ENCODE measurements around the gene MFAP2. TPM values are rescaled to one million over a fixed set of nuclear protein-coding genes. Genes with fewer than 3 reads are reported as not detected.

MFAP2 gene
- total RNA-seq, 2 donors from 2014 or later, result not detected

- ATAC-seq (no peak), DNase-seq (no peak)
- H3K36me3 Mint-ChIP-seq (ENCODE audit: low read depth), result peaks cover 12% of the 10 kb centered on the region
- H3K9me3 ChIP-seq (ENCODE audit: control insufficient read depth, low read length, poor library complexity, severe bottlenecking), result no peaks in the 10 kb centered on the region
- H3K27me3 Mint-ChIP-seq, result no peaks in the 10 kb centered on the region
- H3K4me1 Mint-ChIP-seq, result no peaks in the 10 kb centered on the region
- H3K4me3 Mint-ChIP-seq, result no peak overlapping the region
- no peak overlapping the region for H3K27ac Mint-ChIP-seq
These were observed 21.5 kb upstream of the MFAP2 start for GRCh38 chr1:17001760-17002523.

GRCh38 chr1:16999863-17000262 lies 19.4 kb upstream of the MFAP2 start:
- Mint-ChIP-seq H3K27ac (no peak overlapping the region), H3K4me1 (no peaks in the 10 kb centered on the region), H3K4me3 (no peak overlapping the region), H3K36me3 (ENCODE audit: low read depth) (peaks cover 14% of the 10 kb centered on the region), H3K27me3 (no peaks in the 10 kb centered on the region)
- ATAC-seq, result no peak
- DNase-seq, result no peak
- no peaks in the 10 kb centered on the region for H3K9me3 ChIP-seq (ENCODE audit: control insufficient read depth, low read length, poor library complexity, severe bottlenecking)

GRCh38 chr1:16998589-16998988 lies 18.2 kb upstream of the MFAP2 start:
- peak overlapping the region; percentile 31 for H3K4me3 Mint-ChIP-seq
- DNase-seq (no peak), ATAC-seq (no peak)
- no peaks in the 10 kb centered on the region for H3K9me3 ChIP-seq (ENCODE audit: control insufficient read depth, low read length, poor library complexity, severe bottlenecking)
- H3K27ac Mint-ChIP-seq, result no peak overlapping the region
- H3K27me3 Mint-ChIP-seq, result no peaks in the 10 kb centered on the region
- no peaks in the 10 kb centered on the region for H3K4me1 Mint-ChIP-seq
- peaks cover 10% of the 10 kb centered on the region for H3K36me3 Mint-ChIP-seq (ENCODE audit: low read depth)

GRCh38 chr1:16996845-16997244 lies 16.4 kb upstream of the MFAP2 start:
- DNase-seq, result no peak
- H3K27me3 Mint-ChIP-seq, result no peaks in the 10 kb centered on the region
- H3K36me3 Mint-ChIP-seq (ENCODE audit: low read depth), result peaks cover 8% of the 10 kb centered on the region
- H3K9me3 ChIP-seq (ENCODE audit: control insufficient read depth, low read length, poor library complexity, severe bottlenecking), result no peaks in the 10 kb centered on the region
- no peaks in the 10 kb centered on the region for H3K4me1 Mint-ChIP-seq
- no peak for ATAC-seq
- no peak overlapping the region for H3K4me3 Mint-ChIP-seq
- H3K27ac Mint-ChIP-seq, result no peak overlapping the region

- H3K4me3 Mint-ChIP-seq, result no peak overlapping the region
- DNase-seq (no peak), ATAC-seq (no peak)
- no peaks in the 10 kb centered on the region for H3K9me3 ChIP-seq (ENCODE audit: control insufficient read depth, low read length, poor library complexity, severe bottlenecking)
- no peaks in the 10 kb centered on the region for H3K4me1 Mint-ChIP-seq
- no peaks in the 10 kb centered on the region for H3K27me3 Mint-ChIP-seq
- peaks cover 5% of the 10 kb centered on the region for H3K36me3 Mint-ChIP-seq (ENCODE audit: low read depth)
- H3K27ac Mint-ChIP-seq, result no peak overlapping the region
These were observed 13.2 kb upstream of the MFAP2 start for GRCh38 chr1:16993521-16994038.

- H3K27ac Mint-ChIP-seq, result no peak overlapping the region
- DNase-seq (no peak), ATAC-seq (no peak)
- no peak overlapping the region for H3K4me3 Mint-ChIP-seq
- no peaks in the 10 kb centered on the region for H3K4me1 Mint-ChIP-seq
- no peaks in the 10 kb centered on the region for H3K27me3 Mint-ChIP-seq
- peaks cover 2% of the 10 kb centered on the region for H3K36me3 Mint-ChIP-seq (ENCODE audit: low read depth)
- H3K9me3 ChIP-seq (ENCODE audit: control insufficient read depth, low read length, poor library complexity, severe bottlenecking), result no peaks in the 10 kb centered on the region
These were observed 12.3 kb upstream of the MFAP2 start for GRCh38 chr1:16992675-16993074.

GRCh38 chr1:16992102-16992501 lies 11.7 kb upstream of the MFAP2 start:
- no peaks in the 10 kb centered on the region for H3K4me1 Mint-ChIP-seq
- H3K27me3 Mint-ChIP-seq, result no peaks in the 10 kb centered on the region
- ATAC-seq, result no peak
- H3K36me3 Mint-ChIP-seq (ENCODE audit: low read depth), result peaks cover 2% of the 10 kb centered on the region
- no peak overlapping the region for H3K4me3 Mint-ChIP-seq
- H3K9me3 ChIP-seq (ENCODE audit: control insufficient read depth, low read length, poor library complexity, severe bottlenecking), result no peaks in the 10 kb centered on the region
- no peak overlapping the region for H3K27ac Mint-ChIP-seq
- DNase-seq, result no peak

- ATAC-seq, result no peak
- DNase-seq, result no peak
- Mint-ChIP-seq H3K27me3 (no peaks in the 10 kb centered on the region), H3K4me3 (no peak overlapping the region), H3K4me1 (no peaks in the 10 kb centered on the region), H3K27ac (no peak overlapping the region), H3K36me3 (ENCODE audit: low read depth) (peaks cover 2% of the 10 kb centered on the region)
- H3K9me3 ChIP-seq (ENCODE audit: control insufficient read depth, low read length, poor library complexity, severe bottlenecking), result no peaks in the 10 kb centered on the region
These were observed 11.2 kb upstream of the MFAP2 start for GRCh38 chr1:16991571-16991970.

- no peaks in the 10 kb centered on the region for H3K9me3 ChIP-seq (ENCODE audit: control insufficient read depth, low read length, poor library complexity, severe bottlenecking)
- ATAC-seq (no peak), DNase-seq (no peak)
- H3K36me3 Mint-ChIP-seq (ENCODE audit: low read depth), result no peaks in the 10 kb centered on the region
- H3K4me1 Mint-ChIP-seq, result peaks cover 2% of the 10 kb centered on the region
- H3K27me3 Mint-ChIP-seq, result no peaks in the 10 kb centered on the region
- H3K4me3 Mint-ChIP-seq, result no peak overlapping the region
- H3K27ac Mint-ChIP-seq, result no peak overlapping the region
These were observed 9.4 kb upstream of the MFAP2 start for GRCh38 chr1:16989676-16990391.

- DNase-seq (no peak), ATAC-seq (no peak)
- no peak overlapping the region for H3K27ac Mint-ChIP-seq
- no peak overlapping the region for H3K4me3 Mint-ChIP-seq
- H3K4me1 Mint-ChIP-seq, result peaks cover 3% of the 10 kb centered on the region
- H3K27me3 Mint-ChIP-seq, result peaks cover 4% of the 10 kb centered on the region
- H3K36me3 Mint-ChIP-seq (ENCODE audit: low read depth), result peaks cover 2% of the 10 kb centered on the region
- H3K9me3 ChIP-seq (ENCODE audit: control insufficient read depth, low read length, poor library complexity, severe bottlenecking), result no peaks in the 10 kb centered on the region
These were observed 7.8 kb upstream of the MFAP2 start for GRCh38 chr1:16988210-16988609.

GRCh38 chr1:16986962-16987361 lies 6.5 kb upstream of the MFAP2 start:
- ATAC-seq (no peak), DNase-seq (no peak)
- H3K36me3 Mint-ChIP-seq (ENCODE audit: low read depth), result peaks cover 2% of the 10 kb centered on the region

GRCh38 chr1:16986560-16986959 lies 6.1 kb upstream of the MFAP2 start:
- Mint-ChIP-seq H3K4me3 (no peak overlapping the region), H3K36me3 (ENCODE audit: low read depth) (peaks cover 2% of the 10 kb centered on the region), H3K4me1 (peaks cover 4% of the 10 kb centered on the region), H3K27ac (no peak overlapping the region), H3K27me3 (peaks cover 10% of the 10 kb centered on the region)
- ATAC-seq, result no peak
- H3K9me3 ChIP-seq (ENCODE audit: control insufficient read depth, low read length, poor library complexity, severe bottlenecking), result no peaks in the 10 kb centered on the region
- DNase-seq, result no peak

More at GRCh38 chr1:16986962-16987361, 6.5 kb upstream of the MFAP2 start:
- peaks cover 9% of the 10 kb centered on the region for H3K27me3 Mint-ChIP-seq
- H3K4me3 Mint-ChIP-seq, result no peak overlapping the region
- no peaks in the 10 kb centered on the region for H3K9me3 ChIP-seq (ENCODE audit: control insufficient read depth, low read length, poor library complexity, severe bottlenecking)
- H3K4me1 Mint-ChIP-seq, result peaks cover 4% of the 10 kb centered on the region
- no peak overlapping the region for H3K27ac Mint-ChIP-seq

GRCh38 chr1:16986113-16986512 lies 5.7 kb upstream of the MFAP2 start:
- H3K27ac Mint-ChIP-seq, result peak overlapping the region; percentile 37
- ATAC-seq, result no peak
- H3K4me1 Mint-ChIP-seq, result peaks cover 8% of the 10 kb centered on the region
- peaks cover 14% of the 10 kb centered on the region for H3K27me3 Mint-ChIP-seq
- no peaks in the 10 kb centered on the region for H3K9me3 ChIP-seq (ENCODE audit: control insufficient read depth, low read length, poor library complexity, severe bottlenecking)
- peaks cover 2% of the 10 kb centered on the region for H3K36me3 Mint-ChIP-seq (ENCODE audit: low read depth)
- DNase-seq, result no peak
- H3K4me3 Mint-ChIP-seq, result no peak overlapping the region
